HepG2 (cell line): ENCODE measurements around the gene LDB2. TPM values are rescaled to one million over a fixed set of nuclear protein-coding genes. Genes with fewer than 3 reads are reported as not detected.

Experiments
- ATF7-NPFF ChIP-seq: sonication (generic); formaldehyde crosslinking; IDR thresholded peaks from 2 replicates; pipeline ENCODE4 v1.8.1; 2023; ENCODE audit warnings: mild to moderate bottlenecking, low read depth, missing genetic modification reagents, moderate library complexity
- GMEB2 ChIP-seq: IDR thresholded peaks from 2 replicates; pipeline ENCODE4 v1.6.1; 2016; ENCODE audit warnings: missing biosample characterization, missing genetic modification reagents, low read depth
- HOMEZ ChIP-seq: IDR thresholded peaks from 2 replicates; pipeline ENCODE4 v1.6.1; 2016; ENCODE audit warnings: low read depth
- PCBP1 ChIP-seq: fragments of 200-400 bp; formaldehyde crosslinking; IDR thresholded peaks from 2 replicates; pipeline ENCODE4 v1.6.1; 2017; ENCODE audit warnings: mild to moderate bottlenecking, low read depth, low read length, borderline replicate concordance
- REPIN1 ChIP-seq: sonication (generic); formaldehyde crosslinking; IDR thresholded peaks from 2 replicates; pipeline ENCODE4 v1.8.0; 2022; ENCODE audit warnings: missing genetic modification reagents, low read depth, mild to moderate bottlenecking, borderline replicate concordance
- SIX1 ChIP-seq: sonication (generic); formaldehyde crosslinking; IDR thresholded peaks from 2 replicates; pipeline ENCODE4 v1.4.0; 2020; ENCODE audit warnings: missing genetic modification reagents, borderline replicate concordance
- SIX4 ChIP-seq: sonication (generic); formaldehyde crosslinking; IDR thresholded peaks from 2 replicates; pipeline ENCODE4 v1.4.0; 2020; ENCODE audit warnings: missing genetic modification reagents
- SNRNP70 ChIP-seq: fragments of 200-400 bp; formaldehyde crosslinking; IDR thresholded peaks from 2 replicates; pipeline ENCODE4 v1.6.1; 2017; ENCODE audit warnings: mild to moderate bottlenecking, low read depth, low read length, moderate library complexity
- ZBTB39 ChIP-seq: sonication (generic); formaldehyde crosslinking; IDR thresholded peaks from 2 replicates; pipeline ENCODE4 v1.5.0; 2020; ENCODE audit warnings: missing genetic modification reagents
- ZMYM4 ChIP-seq: sonication (generic); formaldehyde crosslinking; IDR thresholded peaks from 2 replicates; pipeline ENCODE4 v1.8.1; 2023; ENCODE audit warnings: mild to moderate bottlenecking, missing genetic modification reagents
- ZNF10 ChIP-seq: sonication (generic); formaldehyde crosslinking; IDR thresholded peaks from 2 replicates; pipeline ENCODE4 v1.4.0; 2020; ENCODE audit warnings: mild to moderate bottlenecking, low read depth, missing genetic modification reagents, borderline replicate concordance
- ZNF121 ChIP-seq: sonication (generic); formaldehyde crosslinking; IDR thresholded peaks from 2 replicates; pipeline ENCODE4 v1.5.0; 2020; ENCODE audit warnings: mild to moderate bottlenecking, missing genetic modification reagents
- ZNF17 ChIP-seq: sonication (generic); formaldehyde crosslinking; IDR thresholded peaks from 2 replicates; pipeline ENCODE4 v1.5.0; 2020; ENCODE audit warnings: mild to moderate bottlenecking, missing genetic modification reagents
- ZNF441 ChIP-seq: sonication (generic); formaldehyde crosslinking; IDR thresholded peaks from 2 replicates; pipeline ENCODE4 v1.7.0; 2021; ENCODE audit warnings: missing genetic modification reagents, borderline replicate concordance
- ZNF652 ChIP-seq: IDR thresholded peaks from 2 replicates; pipeline ENCODE4 v1.6.1; 2016; ENCODE audit warnings: low read depth, borderline replicate concordance
- polyA plus RNA-seq, 8 experiments: library from polyadenylated mRNA; depleted of rRNA in 3 of 8; stranded (reverse) in 7 of 8; unstranded in 1 of 8; fragments of >200 nt; fragmentation: Illumina TruSeq in 4 of 8; extraction: Trizol in 4 of 8; gene quantifications; 2 replicates each; pipeline versions ENCODE4 v1.2.1 to v1.2.3, GENCODE V29; 2011 to 2016; ENCODE audit warnings: low read depth in 4 of 8, missing spikeins in 1 of 8, mixed read lengths in 1 of 8; ENCODE audit not compliant: insufficient read depth in 1 of 8
- total RNA-seq, 5 experiments: library from RNA; depleted of rRNA; stranded (reverse); fragments of >200 nt; fragmentation: Illumina TruSeq; extraction: Trizol; gene quantifications; 2 replicates each; pipeline ENCODE4 v1.2.3, GENCODE V29; 2016; ENCODE audit warnings: low read depth in 1 of 5

Gene LDB2
- total and polyA plus RNA-seq, 2 of the 13 experiments (the other 11 are each of a cell fraction or from before 2014, with no cell fraction given): not detected

- TF ChIP-seq ZBTB39 (CRISPR knock-in tag): no peak
- no peak for TF ChIP-seq SNRNP70
- 0 out of 2 replicates have a peak, but pooled peaks have one; percentile 9 for TF ChIP-seq ZNF652
- no peak for TF ChIP-seq ZNF441 (CRISPR knock-in tag)
- TF ChIP-seq ZNF17 (CRISPR knock-in tag): no peak
- TF ChIP-seq ZMYM4 (CRISPR knock-in tag): peak; percentile 48; the same call in 1 of the 2 replicates
- no peak for TF ChIP-seq GMEB2
- no peak for TF ChIP-seq ZNF10 (CRISPR knock-in tag)
- no peak for TF ChIP-seq PCBP1
- TF ChIP-seq ATF7-NPFF: no peak
- TF ChIP-seq REPIN1 (CRISPR knock-in tag): 0 out of 2 replicates have a peak, but pooled peaks have one; percentile 53
- TF ChIP-seq HOMEZ (CRISPR knock-in tag): 0 out of 2 replicates have a peak, but pooled peaks have one; percentile 22
- no peak for TF ChIP-seq SIX1 (CRISPR knock-in tag)
- 0 out of 2 replicates have a peak, but pooled peaks have one; percentile 19 for TF ChIP-seq ZNF121 (CRISPR knock-in tag)
- TF ChIP-seq SIX4 (CRISPR knock-in tag): no peak
These were observed 103.5 kb downstream of the LDB2 start (continued) for GRCh38 chr4:16794816-16795445.
